ENCODE results near the gene PLEKHG2. TPM values are rescaled to one million over a fixed set of nuclear protein-coding genes. Genes with fewer than 3 reads are reported as not detected.
A peak's percentile ranks its signal among the peaks of the same experiment; 100 is the strongest.

PLEKHG2 gene
- total and polyA plus RNA-seq, 2 donors from 2014 or later = 8.5 to 29.7 TPM

DNA sequence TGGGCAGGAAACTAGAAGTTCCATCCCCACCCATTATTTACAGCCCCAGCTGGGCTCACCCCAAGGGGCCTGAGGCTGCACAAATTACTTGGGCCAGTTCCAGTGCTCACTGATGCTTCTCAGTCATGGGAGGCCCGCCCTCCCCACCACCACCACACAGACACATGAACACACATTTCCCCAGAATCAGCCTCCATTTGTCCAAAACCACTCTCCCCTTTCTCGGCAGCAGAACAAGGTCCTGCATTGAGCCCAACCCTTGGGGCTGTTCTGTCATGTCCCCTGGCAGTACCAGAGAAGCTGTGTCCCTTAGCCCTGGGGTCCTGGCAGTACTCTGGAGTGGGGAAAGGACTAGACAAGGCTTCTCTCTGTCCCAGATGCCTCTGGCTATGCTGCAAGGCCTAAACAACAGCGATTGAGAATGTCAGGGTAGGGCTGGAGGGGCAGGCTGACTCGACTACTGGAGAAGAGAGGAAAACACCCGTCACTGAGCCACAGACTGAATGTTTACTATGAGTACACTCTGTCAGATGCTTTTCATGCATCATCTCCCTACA, 48.5 kb upstream of the PLEKHG2 start:
- Histone ChIP-seq H3K4me3 (ENCODE audit: low read length in 3 of 3) (no peak overlapping the region), H3K27me3 (ENCODE audit: control insufficient read depth, insufficient read depth, low read length) (no peaks in the 10 kb centered on the region), H3K27ac (ENCODE audit: low read depth in 2 of 2, low read length in 2 of 2) (no peak overlapping the region), H3K4me1 (ENCODE audit: control insufficient read depth in 2 of 3, insufficient read depth in 2 of 3, low read depth in 1 of 3, low read length in 3 of 3) (peaks cover 0 to 19% (median 17%) of the 10 kb centered on the region in 3 donors), H3K9me3 (ENCODE audit: control insufficient read depth in 2 of 3, insufficient read depth in 1 of 3, low read length in 3 of 3) (no peaks in the 10 kb centered on the region), H3K9ac (ENCODE audit: low read length in 3 of 3) (no peak overlapping the region), H3K36me3 (ENCODE audit: control insufficient read depth in 2 of 3, insufficient read depth in 3 of 3, low read length in 3 of 3) (peaks cover 7 to 27% (median 21%) of the 10 kb centered on the region in 3 donors)
- FAIRE-seq (no peak), DNase-seq (peak in 1 of 5 donors; percentile 80)
- TF ChIP-seq CTCF (IDR thresholded peaks at IDR 0.05; ENCODE audit: borderline replicate concordance, extremely low read depth, insufficient read depth) = no peak
- intact Hi-C loops (cut with DNase I) = no loop called here

GRCh38 chr19:39365531-39365930, 46.9 kb upstream of the PLEKHG2 start:
- H3K27ac ChIP-seq (ENCODE audit: low read depth in 2 of 2, low read length in 2 of 2) = no peak overlapping the region
- H3K9me3 ChIP-seq (ENCODE audit: control insufficient read depth in 2 of 3, insufficient read depth in 1 of 3, low read length in 3 of 3) = no peaks in the 10 kb centered on the region
- no peaks in the 10 kb centered on the region for H3K27me3 ChIP-seq (ENCODE audit: control insufficient read depth, insufficient read depth, low read length)
- no peak for DNase-seq
- no peak overlapping the region for H3K9ac ChIP-seq (ENCODE audit: low read length in 3 of 3)
- no peak overlapping the region for H3K4me3 ChIP-seq (ENCODE audit: low read length in 3 of 3)
- intact Hi-C loops (cut with DNase I) = no loop called here
- no peak for FAIRE-seq
- peaks cover 0 to 19% (median 17%) of the 10 kb centered on the region in 3 donors for H3K4me1 ChIP-seq (ENCODE audit: control insufficient read depth in 2 of 3, insufficient read depth in 2 of 3, low read depth in 1 of 3, low read length in 3 of 3)
- H3K36me3 ChIP-seq (ENCODE audit: control insufficient read depth in 2 of 3, insufficient read depth in 3 of 3, low read length in 3 of 3) = peaks cover 5 to 23% (median 17%) of the 10 kb centered on the region in 3 donors
- no peak for TF ChIP-seq CTCF (IDR thresholded peaks at IDR 0.05; ENCODE audit: borderline replicate concordance, extremely low read depth, insufficient read depth)

DNA sequence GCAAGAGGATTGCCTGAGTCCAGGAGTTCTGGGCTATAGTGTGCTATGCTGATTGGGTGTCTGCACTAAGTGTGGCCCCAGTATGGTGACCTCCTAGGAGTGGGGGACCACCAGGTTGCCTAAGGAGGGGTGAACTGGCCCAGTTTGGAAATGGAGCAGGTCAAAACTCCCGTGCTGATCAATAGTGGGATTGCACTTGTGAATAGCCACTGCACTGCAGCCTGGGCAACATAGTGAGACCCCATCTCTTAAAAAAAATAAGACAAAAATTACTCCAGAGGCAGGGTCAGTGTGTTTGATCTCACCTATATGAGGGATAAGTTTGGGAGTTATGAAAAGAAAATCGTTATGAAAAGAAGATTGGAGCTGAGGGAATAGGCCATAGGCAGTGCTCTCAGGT, 43.3 kb upstream of the PLEKHG2 start:
- DNase-seq (no peak), FAIRE-seq (no peak)
- no peak overlapping the region for H3K9ac ChIP-seq (ENCODE audit: low read length in 3 of 3)
- H3K9me3 ChIP-seq (ENCODE audit: control insufficient read depth in 2 of 3, insufficient read depth in 1 of 3, low read length in 3 of 3) = no peaks in the 10 kb centered on the region
- H3K4me3 ChIP-seq (ENCODE audit: low read length in 3 of 3) = no peak overlapping the region
- H3K36me3 ChIP-seq (ENCODE audit: control insufficient read depth in 2 of 3, insufficient read depth in 3 of 3, low read length in 3 of 3) = peaks cover 9 to 23% (median 18%) of the 10 kb centered on the region in 3 donors
- H3K4me1 ChIP-seq (ENCODE audit: control insufficient read depth in 2 of 3, insufficient read depth in 2 of 3, low read depth in 1 of 3, low read length in 3 of 3) = peaks cover 0 to 16% (median 10%) of the 10 kb centered on the region in 3 donors
- H3K27me3 ChIP-seq (ENCODE audit: control insufficient read depth, insufficient read depth, low read length) = no peaks in the 10 kb centered on the region
- H3K27ac ChIP-seq (ENCODE audit: low read depth in 2 of 2, low read length in 2 of 2) = no peak overlapping the region
- TF ChIP-seq CTCF (IDR thresholded peaks at IDR 0.05; ENCODE audit: borderline replicate concordance, extremely low read depth, insufficient read depth) = no peak
- intact Hi-C loops (cut with DNase I) = no loop called here

DNA sequence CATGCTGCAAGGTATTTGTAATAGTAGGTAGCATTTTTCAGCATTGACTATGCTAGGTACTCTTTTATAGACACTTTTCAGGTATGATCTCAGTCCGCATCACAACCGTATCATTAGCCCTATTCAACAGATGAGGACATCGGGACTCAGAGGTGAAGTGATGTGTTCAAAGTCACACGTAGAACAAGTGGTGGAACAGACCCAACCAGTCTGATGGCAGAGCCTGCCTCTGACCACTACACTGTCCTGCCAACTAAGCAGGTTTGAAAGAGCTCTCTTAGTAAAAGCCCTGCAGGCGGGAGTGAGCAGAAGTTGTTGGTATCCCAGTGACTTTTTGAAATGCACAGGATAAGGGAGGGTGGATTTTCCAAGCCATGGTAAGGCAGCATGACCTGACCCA, 41.7 kb upstream of the PLEKHG2 start:
- DNase-seq = no peak
- H3K36me3 ChIP-seq (ENCODE audit: control insufficient read depth in 2 of 3, insufficient read depth in 3 of 3, low read length in 3 of 3) = peaks cover 7 to 31% (median 22%) of the 10 kb centered on the region in 3 donors
- TF ChIP-seq CTCF (IDR thresholded peaks at IDR 0.05; ENCODE audit: borderline replicate concordance, extremely low read depth, insufficient read depth) = no peak
- no peak overlapping the region for H3K9ac ChIP-seq (ENCODE audit: low read length in 3 of 3)
- H3K4me3 ChIP-seq (ENCODE audit: low read length in 3 of 3) = no peak overlapping the region
- H3K4me1 ChIP-seq (ENCODE audit: control insufficient read depth in 2 of 3, insufficient read depth in 2 of 3, low read depth in 1 of 3, low read length in 3 of 3) = peaks cover 0 to 16% (median 10%) of the 10 kb centered on the region in 3 donors
- intact Hi-C loops (cut with DNase I) = no loop called here
- H3K27me3 ChIP-seq (ENCODE audit: control insufficient read depth, insufficient read depth, low read length) = no peaks in the 10 kb centered on the region
- no peaks in the 10 kb centered on the region for H3K9me3 ChIP-seq (ENCODE audit: control insufficient read depth in 2 of 3, insufficient read depth in 1 of 3, low read length in 3 of 3)
- no peak for FAIRE-seq
- no peak overlapping the region for H3K27ac ChIP-seq (ENCODE audit: low read depth in 2 of 2, low read length in 2 of 2)

All from kidney (tissue), 14 donors.